Hepatocyte (in vitro differentiated cells): ENCODE data around the gene EXD3.
"Not testable (repeated sequence)": the region's sequence is repeated elsewhere in the genome, so short reads cannot be mapped to it uniquely, and the experiment has no call there.

ENCODE experiments used
- CTCF ChIP-seq: fragments of 200-600 bp; sonication (generic); IDR thresholded peaks from 2 replicates; pipeline ENCODE4 v1.5.1; 2016; ENCODE audit warnings: antibody characterized with exemption, mild to moderate bottlenecking; ENCODE audit not compliant: poor library complexity
- EZH2 ChIP-seq: fragments of 200-600 bp; sonication (generic); IDR thresholded peaks from 2 replicates; pipeline ENCODE4 v1.6.1; 2016; ENCODE audit warnings: antibody characterized with exemption, mild to moderate bottlenecking, borderline replicate concordance

DNA sequence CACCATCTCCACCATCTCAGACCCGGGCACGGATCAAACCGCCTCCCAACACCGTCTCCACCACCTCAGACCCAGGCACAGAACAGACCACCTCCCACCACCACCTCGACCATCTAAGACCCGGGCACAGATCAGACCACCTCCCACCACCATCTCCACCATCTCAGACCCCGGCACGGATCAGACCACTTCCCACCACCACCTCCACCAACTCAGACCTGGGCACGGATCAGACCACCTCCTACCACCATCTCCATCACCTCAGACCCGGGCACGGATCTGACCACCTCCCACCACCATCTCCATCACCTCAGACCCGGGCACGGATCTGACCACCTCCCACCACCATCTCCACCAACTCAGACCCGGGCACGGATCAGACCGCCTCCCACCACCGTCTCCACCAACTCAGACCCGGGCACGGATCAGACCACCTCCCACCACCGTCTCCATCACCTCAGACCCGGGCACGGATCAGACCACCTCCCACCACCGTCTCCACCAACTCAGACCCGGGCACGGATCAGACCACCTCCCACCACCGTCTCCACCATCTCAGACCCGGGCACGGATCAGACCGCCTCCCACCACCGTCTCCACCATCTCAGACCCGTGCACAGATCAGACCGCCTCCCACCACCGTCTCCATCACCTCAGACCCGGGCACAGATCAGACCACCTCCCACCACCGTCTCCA is 43.6 kb upstream of the EXD3 start:
- not testable (repeated sequence) for TF ChIP-seq CTCF, EZH2
